IPS DF 6.9 (cell line): ENCODE results near the gene ASTN2.

ENCODE experiments used
- DNase-seq: peaks from one replicate; pipeline ENCODE4 v3.0.0-alpha.2; 2013; ENCODE audit warnings: low read depth, low spot score
- H3K27ac ChIP-seq: one replicate; pipeline ENCODE4 v1.5.1; 2013; ENCODE audit warnings: low read length, control low read depth
- H3K27me3 ChIP-seq: 2 replicates; pipeline ENCODE4 v1.6.1; 2013; ENCODE audit warnings: mild to moderate bottlenecking, low read length; ENCODE audit not compliant: control insufficient read depth, insufficient read depth
- H3K36me3 ChIP-seq: 2 replicates; pipeline ENCODE4 v1.6.1; 2013; ENCODE audit warnings: low read length; ENCODE audit not compliant: control insufficient read depth, insufficient read depth
- H3K4me1 ChIP-seq: 2 replicates; pipeline ENCODE4 v1.6.1; 2013; ENCODE audit warnings: low read length; ENCODE audit not compliant: control insufficient read depth, insufficient read depth
- H3K4me3 ChIP-seq: 2 replicates; pipeline ENCODE4 v1.5.1; 2013; ENCODE audit warnings: mild to moderate bottlenecking, low read length
- H3K9me3 ChIP-seq: 2 replicates; pipeline ENCODE4 v1.6.1; 2013; ENCODE audit warnings: low read length, inconsistent platforms; ENCODE audit not compliant: control insufficient read depth, insufficient read depth
- WGBS: extraction: QIAGEN DNeasy Blood & Tissue Kit; methylation state at CpG from one replicate; pipeline ENCODE4 v1.1.7; 2013; ENCODE audit warnings: mixed read lengths, missing lambda C conversion rate; ENCODE audit not compliant: insufficient read length, insufficient coverage; 5-methylcytosine and 5-hydroxymethylcytosine counted together

Gene ASTN2

GRCh38 chr9:116555556-116556155 lies 859.2 kb downstream of the ASTN2 start:
- WGBS = no CpG with 5 or more reads among the region's 3 CpGs
- DNase-seq = no peak

GRCh38 chr9:116555119-116555518 lies 859.7 kb downstream of the ASTN2 start:
- no peaks in the 10 kb centered on the region for H3K9me3 ChIP-seq
- no peak overlapping the region for H3K4me3 ChIP-seq
- no CpG with 5 or more reads among the region's 7 CpGs for WGBS
- H3K27ac ChIP-seq = no peak overlapping the region
- H3K27me3 ChIP-seq = no peaks in the 10 kb centered on the region
- H3K4me1 ChIP-seq = no peaks in the 10 kb centered on the region
- DNase-seq = no peak
- no peaks in the 10 kb centered on the region for H3K36me3 ChIP-seq

More at GRCh38 chr9:116555556-116556155, 859.2 kb downstream of the ASTN2 start:
- Histone ChIP-seq H3K36me3 (no peaks in the 10 kb centered on the region), H3K4me3 (no peak overlapping the region), H3K27me3 (no peaks in the 10 kb centered on the region), H3K4me1 (no peaks in the 10 kb centered on the region), H3K27ac (no peak overlapping the region), H3K9me3 (no peaks in the 10 kb centered on the region)

- no peak overlapping the region for H3K27ac ChIP-seq
- H3K36me3 ChIP-seq = no peaks in the 10 kb centered on the region
- H3K27me3 ChIP-seq = no peaks in the 10 kb centered on the region
- WGBS = no CpG with 5 or more reads among the region's 3 CpGs
- no peaks in the 10 kb centered on the region for H3K4me1 ChIP-seq
- no peak for DNase-seq
- H3K4me3 ChIP-seq = no peak overlapping the region
- H3K9me3 ChIP-seq = no peaks in the 10 kb centered on the region
Observed at GRCh38 chr9:116550696-116551436, 864.0 kb downstream of the ASTN2 start.

GRCh38 chr9:116549786-116550660 lies 864.8 kb downstream of the ASTN2 start:
- Histone ChIP-seq H3K27me3 (no peaks in the 10 kb centered on the region), H3K27ac (no peak overlapping the region), H3K4me1 (no peaks in the 10 kb centered on the region), H3K4me3 (no peak overlapping the region), H3K36me3 (no peaks in the 10 kb centered on the region), H3K9me3 (no peaks in the 10 kb centered on the region)
- no CpG with 5 or more reads among the region's 5 CpGs for WGBS
- no peak for DNase-seq

GRCh38 chr9:116549061-116549664 lies 865.7 kb downstream of the ASTN2 start:
- H3K4me3 ChIP-seq = no peak overlapping the region
- no peak overlapping the region for H3K27ac ChIP-seq
- no CpG with 5 or more reads among the region's 9 CpGs for WGBS
- H3K36me3 ChIP-seq = no peaks in the 10 kb centered on the region
- no peaks in the 10 kb centered on the region for H3K4me1 ChIP-seq
- DNase-seq = no peak
- no peaks in the 10 kb centered on the region for H3K27me3 ChIP-seq
- H3K9me3 ChIP-seq = no peaks in the 10 kb centered on the region

GRCh38 chr9:116547729-116548426 lies 867.0 kb downstream of the ASTN2 start:
- Histone ChIP-seq H3K4me3 (no peak overlapping the region), H3K27ac (no peak overlapping the region), H3K9me3 (no peaks in the 10 kb centered on the region), H3K4me1 (0 out of 2 replicates have a peak, but pooled peaks cover 2% of the 10 kb centered on the region), H3K27me3 (no peaks in the 10 kb centered on the region), H3K36me3 (no peaks in the 10 kb centered on the region)
- DNase-seq = no peak
- WGBS = no CpG with 5 or more reads among the region's 11 CpGs

- H3K4me1 ChIP-seq = 0 out of 2 replicates have a peak, but pooled peaks cover 2% of the 10 kb centered on the region
- no peak overlapping the region for H3K27ac ChIP-seq
- DNase-seq = no peak
- no CpG with 5 or more reads among the region's 7 CpGs for WGBS
- H3K4me3 ChIP-seq = no peak overlapping the region
- H3K27me3 ChIP-seq = no peaks in the 10 kb centered on the region
- no peaks in the 10 kb centered on the region for H3K9me3 ChIP-seq
- no peaks in the 10 kb centered on the region for H3K36me3 ChIP-seq
Observed at GRCh38 chr9:116546711-116547581, 867.9 kb downstream of the ASTN2 start.

- DNase-seq = no peak
- Histone ChIP-seq H3K9me3 (no peaks in the 10 kb centered on the region), H3K36me3 (no peaks in the 10 kb centered on the region), H3K27ac (no peak overlapping the region), H3K27me3 (no peaks in the 10 kb centered on the region), H3K4me3 (no peak overlapping the region), H3K4me1 (0 out of 2 replicates have a peak, but pooled peaks cover 2% of the 10 kb centered on the region)
- no CpG with 5 or more reads among the region's 2 CpGs for WGBS
Observed at GRCh38 chr9:116544896-116545295, 870.0 kb downstream of the ASTN2 start.

GRCh38 chr9:116543731-116544400 lies 871.0 kb downstream of the ASTN2 start:
- H3K27ac ChIP-seq = no peak overlapping the region
- 0 out of 2 replicates have a peak, but pooled peaks cover 2% of the 10 kb centered on the region for H3K4me1 ChIP-seq
- H3K27me3 ChIP-seq = no peaks in the 10 kb centered on the region
- no peak for DNase-seq
- no peak overlapping the region for H3K4me3 ChIP-seq
- H3K9me3 ChIP-seq = no peaks in the 10 kb centered on the region
- no peaks in the 10 kb centered on the region for H3K36me3 ChIP-seq
- WGBS = no CpG with 5 or more reads among the region's 8 CpGs
